ENCODE measurements around the gene EXOSC7.

- TF ChIP-seq CTCF (IDR thresholded peaks at IDR 0.05; ENCODE audit: extremely low read depth in 1 of 2, insufficient read depth in 1 of 2, low read depth in 1 of 2, low read length in 2 of 2) = no peak
- no peak for TF ChIP-seq MYC (IDR thresholded peaks at IDR 0.05; ENCODE audit: low read depth, low read length)
Measured at GRCh38 chr3:44984335-44984734, 8.3 kb downstream of the EXOSC7 start.

All from endothelial cell of umbilical vein (primary cell).